Mesenchymal stem cell (in vitro differentiated cells and primary cell): ENCODE results near the gene HECTD2.

Experiments used
- DNase-seq: peaks from one replicate; pipeline ENCODE4 v3.0.0-alpha.2; 2013
- H2AFZ ChIP-seq: one replicate; pipeline ENCODE4 v1.6.1; 2013; ENCODE audit warnings: low read depth, mild to moderate bottlenecking, control low read depth, inconsistent platforms, low read length, moderate library complexity
- H2AK5ac ChIP-seq: 2 replicates; pipeline ENCODE4 v1.6.1; 2013; ENCODE audit warnings: low read length, moderate library complexity, mild to moderate bottlenecking, inconsistent platforms; ENCODE audit not compliant: severe bottlenecking
- H2BK120ac ChIP-seq: one replicate; pipeline ENCODE4 v1.6.1; 2013; ENCODE audit warnings: low read depth, mild to moderate bottlenecking, inconsistent platforms, low read length, moderate library complexity
- H2BK12ac ChIP-seq, 2 experiments: one replicate each; pipeline ENCODE4 v1.6.1; 2013; ENCODE audit warnings: inconsistent platforms in 2 of 2, low read length in 2 of 2, mild to moderate bottlenecking in 2 of 2, moderate library complexity in 2 of 2, control low read depth in 1 of 2
- H2BK15ac ChIP-seq: one replicate; pipeline ENCODE4 v1.6.1; 2013; ENCODE audit warnings: mild to moderate bottlenecking, low read depth, inconsistent platforms; ENCODE audit not compliant: poor library complexity, severe bottlenecking
- H2BK5ac ChIP-seq: 2 replicates; pipeline ENCODE4 v1.6.1; 2013; ENCODE audit warnings: low read depth, mild to moderate bottlenecking, low read length, control low read depth, inconsistent platforms; ENCODE audit not compliant: poor library complexity, severe bottlenecking
- H3K14ac ChIP-seq, 2 experiments: one replicate each; pipeline ENCODE4 v1.6.1; 2013; ENCODE audit warnings: inconsistent platforms in 2 of 2, low read length in 2 of 2, control low read depth in 1 of 2, mild to moderate bottlenecking in 1 of 2, moderate library complexity in 1 of 2
- H3K18ac ChIP-seq, 2 experiments: one replicate each; pipeline ENCODE4 v1.6.1; 2013; ENCODE audit warnings: inconsistent platforms in 2 of 2, low read length in 2 of 2, control low read depth in 1 of 2, low read depth in 1 of 2, mild to moderate bottlenecking in 1 of 2
- H3K23ac ChIP-seq, 2 experiments: one replicate each; pipeline ENCODE4 v1.6.1; 2013; ENCODE audit warnings: inconsistent platforms in 2 of 2, low read length in 2 of 2, mild to moderate bottlenecking in 2 of 2, moderate library complexity in 2 of 2, control low read depth in 1 of 2
- H3K27ac ChIP-seq: 2 replicates; pipeline ENCODE4 v1.5.1; 2013; ENCODE audit warnings: mild to moderate bottlenecking, moderate library complexity, low read length, control low read depth, inconsistent platforms; ENCODE audit not compliant: poor library complexity, severe bottlenecking
- H3K27me3 ChIP-seq, 2 experiments: 2 replicates each; pipeline versions ENCODE4 v1.6.1 to v1.7.0; 2013; ENCODE audit warnings: low read length in 2 of 2, mild to moderate bottlenecking in 2 of 2, moderate library complexity in 2 of 2, control low read depth in 1 of 2, inconsistent platforms in 1 of 2; ENCODE audit not compliant: control insufficient read depth in 1 of 2, insufficient read depth in 1 of 2
- H3K36me3 ChIP-seq, 2 experiments: 2 replicates each; pipeline versions ENCODE4 v1.6.1 to v1.7.0; 2013; ENCODE audit warnings: low read length in 2 of 2, control low read depth in 1 of 2, inconsistent platforms in 1 of 2, low read depth in 1 of 2, mild to moderate bottlenecking in 1 of 2; ENCODE audit not compliant: insufficient read depth in 2 of 2, control insufficient read depth in 1 of 2
- H3K4ac ChIP-seq, 2 experiments: one replicate each; pipeline ENCODE4 v1.6.1; 2013; ENCODE audit warnings: inconsistent platforms in 2 of 2, low read length in 2 of 2, mild to moderate bottlenecking in 2 of 2, moderate library complexity in 2 of 2, control low read depth in 1 of 2, low read depth in 1 of 2
- H3K4me1 ChIP-seq: 2 replicates; pipeline ENCODE4 v1.6.1; 2013; ENCODE audit warnings: low read depth, low read length, control low read depth; ENCODE audit not compliant: control insufficient read depth, insufficient read depth
- H3K4me2 ChIP-seq: 2 replicates; pipeline ENCODE4 v1.6.1; 2013; ENCODE audit warnings: low read length, mild to moderate bottlenecking, inconsistent platforms; ENCODE audit not compliant: poor library complexity, severe bottlenecking
- H3K4me3 ChIP-seq, 2 experiments: 2 replicates each; pipeline versions ENCODE4 v1.5.1 to v1.7.0; 2013; ENCODE audit warnings: low read length in 2 of 2, mild to moderate bottlenecking in 2 of 2, control low read depth in 1 of 2, low read depth in 1 of 2; ENCODE audit not compliant: insufficient read depth in 1 of 2
- H3K79me1 ChIP-seq: replicated peaks from 2 replicates; pipeline ENCODE4 v1.6.1; 2013; ENCODE audit warnings: mild to moderate bottlenecking, control low read depth, low read length, inconsistent platforms; ENCODE audit not compliant: poor library complexity, severe bottlenecking
- H3K9ac ChIP-seq: 2 replicates; pipeline ENCODE4 v1.7.0; 2013; ENCODE audit warnings: mild to moderate bottlenecking, low read length, moderate library complexity
- H3K9me3 ChIP-seq: 2 replicates; pipeline ENCODE4 v1.7.0; 2013; ENCODE audit warnings: mild to moderate bottlenecking, low read length; ENCODE audit not compliant: control insufficient read depth
- H4K8ac ChIP-seq: one replicate; pipeline ENCODE4 v1.6.1; 2013; ENCODE audit warnings: inconsistent platforms, mild to moderate bottlenecking, low read length, moderate library complexity
- H4K91ac ChIP-seq: one replicate; pipeline ENCODE4 v1.6.1; 2013; ENCODE audit warnings: mild to moderate bottlenecking, low read length, inconsistent platforms
- WGBS: methylation state at CpG from one replicate; pipeline ENCODE4 v1.1.7; 2013; ENCODE audit warnings: mixed read lengths; 5-methylcytosine and 5-hydroxymethylcytosine counted together

Gene HECTD2

GRCh38 chr10:91495402-91495801 lies 85.3 kb downstream of the HECTD2 start:
- Histone ChIP-seq H3K27me3 (no peaks in the 10 kb centered on the region), H3K18ac (no peak overlapping the region), H2BK5ac (no peak overlapping the region), H3K23ac (no peak overlapping the region), H3K9me3 (no peaks in the 10 kb centered on the region), H2AFZ (no peak overlapping the region), H3K4me1 (no peaks in the 10 kb centered on the region), H3K36me3 (peaks cover 0 to 17% of the 10 kb centered on the region in 2 experiments), H2BK120ac (no peak overlapping the region), H3K4me3 (no peak overlapping the region), H3K79me1 (no peaks in the 10 kb centered on the region), H4K8ac (no peak overlapping the region), H3K9ac (peak overlapping the region; percentile 45), H2BK12ac (no peak overlapping the region), H3K14ac (no peak overlapping the region), H3K27ac (no peak overlapping the region), H3K4ac (no peak overlapping the region), H3K4me2 (no peak overlapping the region), H2AK5ac (no peak overlapping the region), H4K91ac (no peak overlapping the region), H2BK15ac (no peak overlapping the region)
- DNase-seq, result no peak

- Histone ChIP-seq H2AFZ (no peak overlapping the region), H4K91ac (no peak overlapping the region), H3K9me3 (no peaks in the 10 kb centered on the region), H3K9ac (peak overlapping the region; percentile 45), H3K27me3 (no peaks in the 10 kb centered on the region), H4K8ac (no peak overlapping the region), H3K36me3 (peaks cover 0 to 19% of the 10 kb centered on the region in 2 experiments), H2BK5ac (no peak overlapping the region), H3K27ac (no peak overlapping the region), H2BK12ac (no peak overlapping the region), H3K4ac (no peak overlapping the region), H2AK5ac (no peak overlapping the region), H3K4me2 (no peak overlapping the region), H3K23ac (no peak overlapping the region), H2BK15ac (no peak overlapping the region), H3K4me3 (no peak overlapping the region), H3K18ac (no peak overlapping the region), H3K79me1 (no peaks in the 10 kb centered on the region), H3K14ac (no peak overlapping the region), H3K4me1 (no peaks in the 10 kb centered on the region), H2BK120ac (no peak overlapping the region)
- WGBS, result 98% methylated on average over 4 of the region's 4 CpGs
- DNase-seq, result no peak
Observed at GRCh38 chr10:91496016-91496415, 85.9 kb downstream of the HECTD2 start.

DNA sequence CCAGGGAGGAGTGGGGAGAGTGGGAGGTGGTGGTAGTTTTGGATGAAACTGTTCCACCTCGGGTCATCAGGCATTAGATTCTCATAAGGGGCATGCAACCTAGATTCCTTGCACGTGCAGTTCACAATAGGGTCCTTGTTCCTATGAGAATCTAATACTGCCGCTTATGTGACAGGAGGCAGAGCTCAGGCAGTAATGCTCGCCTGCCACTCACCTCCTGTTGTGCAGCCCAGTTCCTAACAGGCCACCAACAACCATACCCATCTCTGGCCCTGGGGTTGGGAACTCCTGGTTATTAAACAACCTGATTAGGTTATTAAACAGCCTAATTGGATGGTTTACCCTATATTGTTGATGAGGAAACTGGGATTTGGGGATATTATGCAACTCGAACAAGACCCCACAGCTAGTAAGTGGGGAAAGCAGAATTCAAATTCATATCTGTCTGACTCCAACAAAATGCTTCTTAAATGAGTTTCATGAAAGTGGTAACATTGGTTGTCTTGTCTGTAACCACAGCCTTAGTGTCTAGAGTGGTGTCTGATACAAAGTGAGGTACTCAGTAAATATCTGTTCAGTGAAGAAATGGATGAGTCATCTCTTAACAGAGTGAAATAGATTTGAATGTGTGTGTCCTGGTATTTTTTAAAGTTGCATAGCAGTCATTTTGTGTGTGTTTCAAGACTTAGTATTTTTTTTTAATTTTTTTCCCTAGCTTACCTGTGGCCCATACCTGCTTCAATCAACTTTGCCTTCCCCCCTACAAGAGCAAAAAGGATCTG lies 101.6 kb downstream of the HECTD2 start:
- Histone ChIP-seq H3K4me2 (no peak overlapping the region), H2AK5ac (no peak overlapping the region), H3K4ac (peak overlapping the region in 1 of 2 experiments; percentile 67), H2BK5ac (no peak overlapping the region), H2BK15ac (peak overlapping the region; percentile 26), H3K18ac (peak overlapping the region; percentile 8 to 44), H3K27me3 (no peaks in the 10 kb centered on the region), H2BK12ac (peak overlapping the region in 1 of 2 experiments; percentile 85), H2AFZ (no peak overlapping the region), H3K9me3 (peaks cover 4% of the 10 kb centered on the region), H3K36me3 (peaks cover 0 to 12% of the 10 kb centered on the region in 2 experiments), H3K79me1 (no peaks in the 10 kb centered on the region), H4K91ac (no peak overlapping the region), H4K8ac (peak overlapping the region; percentile 17), H3K4me3 (no peak overlapping the region), H3K4me1 (peaks cover 3% of the 10 kb centered on the region), H3K23ac (no peak overlapping the region), H3K27ac (peak overlapping the region; percentile 59), H2BK120ac (no peak overlapping the region), H3K9ac (peak overlapping the region; percentile 28), H3K14ac (no peak overlapping the region)
- DNase-seq, result peak; percentile 88
- WGBS, result 81% methylated on average over 5 of the region's 5 CpGs

DNA sequence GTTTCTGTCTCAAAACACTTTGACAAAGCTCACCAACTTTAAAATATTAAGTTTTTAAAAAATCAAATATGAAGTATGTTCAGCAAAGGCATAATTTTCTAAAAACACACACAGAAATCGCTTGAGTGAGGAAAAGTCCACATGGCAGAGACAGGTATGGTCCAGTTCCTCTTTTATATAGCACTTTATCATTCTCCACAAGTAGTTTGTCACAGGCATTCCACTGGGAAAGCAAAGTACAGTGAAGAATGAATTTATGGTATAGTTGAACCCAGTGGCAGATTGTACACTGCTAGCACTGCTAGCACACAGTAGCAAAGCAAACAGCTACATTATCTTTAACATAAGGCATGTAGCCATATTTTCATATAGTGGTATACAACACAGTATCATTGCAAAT lies 102.3 kb downstream of the HECTD2 start:
- H3K4ac ChIP-seq, result no peak overlapping the region
- H3K79me1 ChIP-seq, result no peaks in the 10 kb centered on the region
- no peak overlapping the region for H3K23ac ChIP-seq
- H3K4me2 ChIP-seq, result no peak overlapping the region
- H2AFZ ChIP-seq, result no peak overlapping the region
- no peak overlapping the region for H2BK12ac ChIP-seq
- no peak overlapping the region for H2BK15ac ChIP-seq
- H3K9me3 ChIP-seq, result peaks cover 10% of the 10 kb centered on the region
- DNase-seq, result no peak
- H2BK5ac ChIP-seq, result no peak overlapping the region
- H3K4me1 ChIP-seq, result peaks cover 3% of the 10 kb centered on the region
- no CpG with 5 or more reads among the region's 1 CpG for WGBS
- H3K27ac ChIP-seq, result no peak overlapping the region
- peak overlapping the region; percentile 28 for H3K9ac ChIP-seq
- H4K8ac ChIP-seq, result no peak overlapping the region
- no peak overlapping the region for H2BK120ac ChIP-seq
- no peak overlapping the region for H2AK5ac ChIP-seq
- peaks cover 0 to 12% of the 10 kb centered on the region in 2 experiments for H3K36me3 ChIP-seq
- H4K91ac ChIP-seq, result no peak overlapping the region
- H3K14ac ChIP-seq, result no peak overlapping the region
- no peaks in the 10 kb centered on the region for H3K27me3 ChIP-seq
- no peak overlapping the region for H3K4me3 ChIP-seq
- H3K18ac ChIP-seq, result no peak overlapping the region
